ENCODE results near the gene RPS27A. TPM values are rescaled to one million over a fixed set of nuclear protein-coding genes. Genes with fewer than 3 reads are reported as not detected.
A peak's percentile ranks its signal among the peaks of the same experiment; 100 is the strongest.
"Not testable (repeated sequence)": the region's sequence is repeated elsewhere in the genome, so short reads cannot be mapped to it uniquely, and the experiment has no call there.

RPS27A gene
- total RNA-seq, result 731 and 867 TPM in 2 replicates

DNA sequence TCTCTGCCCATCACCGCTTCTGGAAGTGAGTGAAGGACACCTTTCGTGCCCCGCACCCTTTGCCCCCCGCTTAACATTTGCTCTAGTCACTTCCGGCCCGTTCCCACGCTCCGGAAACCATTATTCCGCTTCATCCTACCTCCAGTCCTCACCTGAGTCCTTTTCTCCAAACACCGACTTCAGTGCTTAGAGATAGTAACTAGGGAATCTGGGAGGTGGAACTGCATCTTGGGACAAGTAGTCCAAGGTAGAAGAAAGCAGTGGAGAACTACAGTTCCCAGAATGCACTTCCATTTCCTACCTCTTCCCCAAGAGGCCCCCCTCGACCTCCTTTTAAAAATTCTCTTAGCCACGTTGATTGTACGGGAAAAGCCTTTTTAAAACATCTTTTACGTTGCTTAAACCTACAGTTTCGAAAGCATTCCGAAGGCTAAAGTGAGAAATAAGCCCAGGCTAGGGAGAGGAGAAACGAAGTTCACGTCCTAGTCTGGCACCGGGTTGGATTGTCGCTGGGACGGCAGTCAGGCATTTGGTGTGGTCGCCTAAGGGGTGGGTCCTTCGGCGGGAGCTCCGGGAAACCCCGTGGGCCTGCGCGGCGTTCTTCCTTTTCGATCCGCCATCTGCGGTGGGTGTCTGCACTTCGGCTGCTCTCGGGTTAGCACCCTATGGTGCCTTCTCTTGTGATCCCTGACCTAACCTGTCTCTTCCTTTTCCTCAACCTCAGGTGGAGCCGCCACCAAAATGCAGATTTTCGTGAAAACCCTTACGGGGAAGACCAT, at the start of gene RPS27A, which contains the start of gene CLHC1:
TSS of gene RPS27A (plus strand) at position 605 of the 779 bp plus-strand sequence. CDS start at position 742, 137 bp downstream.
TSS of gene CLHC1 (minus strand) at position 210 of the 779 bp plus-strand sequence. CDS start 9,882 bp downstream, outside the sequence.
- DNase-seq (ENCODE audit: low read depth, low spot score), result peak; percentile 96

- not testable (repeated sequence) for DNase-seq (ENCODE audit: low read depth, low spot score)
Observed at GRCh38 chr2:55186837-55187236, 45.7 kb upstream of the RPS27A start.

- not testable (repeated sequence) for DNase-seq (ENCODE audit: low read depth, low spot score)
Observed at GRCh38 chr2:55191888-55192287, 40.6 kb upstream of the RPS27A start.

- no peak for DNase-seq (ENCODE audit: low read depth, low spot score)
Observed at GRCh38 chr2:55196526-55196925, 36.0 kb upstream of the RPS27A start.

DNA sequence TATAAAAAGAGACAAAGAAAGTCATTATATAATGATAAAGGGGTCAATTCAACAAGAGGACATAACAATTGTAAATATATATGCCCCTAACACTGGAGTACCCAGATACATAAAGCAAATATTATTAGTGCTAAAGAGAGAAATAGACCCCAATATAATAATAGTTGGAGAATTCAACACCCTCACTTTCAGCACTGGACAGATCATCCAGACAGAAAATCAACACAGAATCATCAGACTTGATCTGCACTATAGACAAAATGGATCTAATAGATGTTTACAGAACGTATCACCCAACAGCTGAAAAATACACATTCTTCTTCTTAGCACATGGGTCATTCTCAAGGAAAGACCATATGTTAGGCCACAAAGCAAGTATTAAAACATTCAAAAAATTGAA, 32.1 kb upstream of the RPS27A start:
- no peak for DNase-seq (ENCODE audit: low read depth, low spot score)

GRCh38 chr2:55204536-55204935, 28.0 kb upstream of the RPS27A start:
- no peak for DNase-seq (ENCODE audit: low read depth, low spot score)

GRCh38 chr2:55204950-55205349, 27.5 kb upstream of the RPS27A start:
- no peak for DNase-seq (ENCODE audit: low read depth, low spot score)

DNA sequence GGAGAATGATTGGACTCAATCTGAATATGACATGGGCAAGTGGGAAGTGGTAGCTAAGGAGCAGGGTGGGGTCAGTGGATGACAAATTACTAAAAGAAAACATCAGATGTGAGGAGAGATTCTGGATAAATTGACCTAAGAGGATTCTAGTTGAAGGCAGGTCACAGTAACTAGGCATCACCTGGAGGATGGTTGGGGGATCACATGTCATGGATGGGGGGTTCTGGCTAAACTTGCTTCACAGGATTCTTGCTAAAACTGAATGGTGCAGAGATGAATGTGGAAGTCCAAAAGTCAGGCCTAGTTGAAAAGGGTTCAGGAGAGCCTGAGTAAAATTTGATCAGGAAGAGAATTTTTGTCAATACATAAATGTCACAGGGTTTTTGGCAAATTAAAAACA, 18.7 kb upstream of the RPS27A start:
- DNase-seq (ENCODE audit: low read depth, low spot score), result no peak

DNA sequence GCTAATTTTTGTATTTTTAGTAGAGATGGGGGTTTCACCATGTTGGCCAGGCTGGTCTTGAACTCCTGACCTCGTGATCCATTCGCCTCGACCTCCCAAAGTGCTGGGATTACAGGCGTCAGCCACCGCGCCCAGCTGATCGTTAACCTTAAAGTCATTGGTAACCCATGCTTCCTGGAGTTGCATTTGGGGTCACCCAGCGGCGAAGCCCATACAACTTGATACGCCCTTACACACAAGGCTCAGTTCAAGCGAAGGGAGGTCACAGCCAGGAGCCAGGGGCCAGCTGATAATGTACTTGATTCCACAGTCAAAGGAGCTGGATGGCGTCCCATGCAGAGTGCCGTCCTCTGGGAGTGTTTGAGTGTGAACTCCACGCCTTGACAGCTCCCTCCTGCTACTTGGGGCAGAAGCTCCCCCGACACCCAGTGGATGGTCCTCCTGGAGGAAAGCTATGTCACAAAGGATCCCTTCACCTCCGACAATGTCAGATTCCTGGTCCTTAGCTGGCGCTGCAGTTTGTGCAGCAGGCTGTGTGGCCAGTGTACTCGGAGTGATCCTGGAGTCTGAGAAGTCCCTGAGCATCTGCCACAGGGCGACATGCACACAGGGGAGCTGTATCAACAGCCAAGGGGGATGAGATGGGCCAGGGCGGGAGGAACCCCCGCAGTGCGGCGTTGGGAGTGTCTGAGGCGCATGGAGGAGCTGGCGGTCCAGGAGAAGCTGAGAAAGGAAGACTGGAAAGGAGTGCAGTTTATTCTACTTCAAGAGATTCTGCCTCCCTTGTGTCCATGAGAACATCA, 8.3 kb upstream of the RPS27A start:
- DNase-seq (ENCODE audit: low read depth, low spot score), result no peak

- DNase-seq (ENCODE audit: low read depth, low spot score), result no peak
Observed at GRCh38 chr2:55224761-55225261, 7.7 kb upstream of the RPS27A start.

DNA sequence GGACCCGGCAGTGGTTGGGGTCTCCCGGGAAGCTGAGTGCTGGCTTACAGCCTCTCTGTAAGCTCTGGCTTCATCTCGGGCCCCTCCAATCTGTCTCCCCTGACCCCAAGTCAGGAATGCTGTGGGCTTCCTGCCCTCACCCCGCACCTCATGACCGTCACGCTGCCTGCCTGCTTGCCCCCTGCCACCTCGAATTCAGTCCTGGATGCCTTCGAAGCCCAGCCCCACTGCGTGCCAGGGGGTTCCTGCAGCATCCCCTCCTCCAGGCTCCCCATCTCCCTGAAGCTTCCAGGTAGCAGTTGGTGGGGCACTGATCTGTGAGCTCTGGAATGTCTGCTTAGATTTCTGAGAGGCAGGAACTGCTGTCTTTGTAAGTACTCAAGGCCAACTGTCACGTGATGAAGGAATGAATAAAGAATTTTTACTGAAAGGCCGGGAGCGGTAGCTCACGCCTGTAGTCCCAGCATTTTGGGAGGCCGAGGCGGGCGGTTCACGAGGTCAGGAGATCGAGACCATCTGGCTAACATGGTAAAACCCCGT, 6.9 kb upstream of the RPS27A start:
- no peak for DNase-seq (ENCODE audit: low read depth, low spot score)

DNA sequence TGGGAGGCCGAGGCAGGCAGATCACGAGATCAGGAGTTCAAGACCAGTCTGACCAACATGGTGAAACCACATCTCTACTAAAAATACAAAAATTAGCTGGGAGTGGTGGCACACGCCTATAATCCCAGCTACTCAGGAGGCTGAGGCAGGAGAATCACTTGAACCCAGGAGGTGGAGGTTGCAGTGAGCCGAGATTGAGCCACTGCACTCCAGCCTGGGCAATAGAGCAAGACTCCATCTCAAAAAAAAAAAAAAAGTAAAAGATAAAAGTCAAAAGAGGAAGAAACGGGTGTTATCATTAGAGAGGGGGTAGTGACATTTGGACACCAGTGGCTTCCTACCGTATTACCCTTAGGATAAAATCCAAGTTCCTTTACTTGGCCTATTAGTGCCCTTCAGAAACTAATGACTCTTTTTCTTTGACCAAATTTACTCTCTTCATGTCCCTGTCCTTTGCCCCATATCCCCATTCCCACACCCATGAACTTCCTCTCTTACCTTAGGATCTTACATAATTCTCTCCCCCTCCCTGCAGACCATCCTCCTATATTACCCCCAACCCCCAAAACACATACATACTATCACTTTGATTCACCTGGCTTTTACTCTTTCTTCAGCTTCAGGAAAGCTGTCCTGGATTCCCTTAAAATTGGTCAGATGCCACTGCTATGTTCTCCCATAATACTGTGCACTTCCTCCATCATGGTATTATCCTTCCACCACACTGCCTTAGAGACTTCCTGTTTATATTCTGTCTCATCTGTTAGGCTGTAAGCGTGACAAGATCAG, 4.9 kb upstream of the RPS27A start:
- peak; percentile 20 for DNase-seq (ENCODE audit: low read depth, low spot score)

DNA sequence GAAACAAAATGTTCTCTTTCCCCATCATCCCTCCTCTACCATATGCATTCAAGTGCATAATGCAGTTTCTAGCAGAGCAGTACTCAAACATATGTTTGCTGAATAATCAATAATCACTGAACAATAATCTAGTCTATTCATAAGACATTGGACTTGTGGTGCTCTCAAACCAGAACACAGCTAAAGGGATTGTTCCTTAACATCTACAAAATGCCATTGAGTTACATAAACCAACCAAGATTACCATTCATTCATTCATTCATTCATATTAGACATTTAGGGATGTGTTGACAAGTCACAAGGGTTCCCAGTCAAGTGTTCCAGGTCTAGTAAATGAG, 4.3 kb upstream of the RPS27A start:
- no peak for DNase-seq (ENCODE audit: low read depth, low spot score)

DNA sequence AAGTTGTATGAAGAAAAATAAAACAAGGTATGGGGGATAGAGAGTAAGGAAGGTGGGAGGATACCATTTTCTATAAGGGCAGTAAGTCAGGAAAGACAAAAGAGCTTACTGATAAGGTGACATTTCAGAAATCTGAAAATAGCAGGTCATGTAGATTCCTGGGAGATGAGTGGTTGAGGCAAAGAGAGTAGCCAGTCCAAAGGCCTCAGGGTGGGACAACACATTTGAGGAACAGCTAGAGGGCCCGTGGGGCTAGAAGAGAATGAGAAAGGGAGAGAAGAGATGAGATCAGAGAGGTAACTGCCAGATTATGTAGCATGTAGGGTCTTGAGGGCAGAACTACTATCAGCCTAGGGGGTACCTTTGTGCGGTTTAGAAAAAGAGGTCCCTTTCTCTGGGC, 3.3 kb upstream of the RPS27A start:
- DNase-seq (ENCODE audit: low read depth, low spot score), result no peak

GRCh38 chr2:55230551-55230950, 1.9 kb upstream of the RPS27A start:
- no peak for DNase-seq (ENCODE audit: low read depth, low spot score)

GRCh38 chr2:55231546-55232083, 873 bp upstream of the RPS27A start:
- no peak for DNase-seq (ENCODE audit: low read depth, low spot score)

GRCh38 chr2:55232863-55233657, 572 bp downstream of the RPS27A start:
- no peak for DNase-seq (ENCODE audit: low read depth, low spot score)

- no peak for DNase-seq (ENCODE audit: low read depth, low spot score)
Observed at GRCh38 chr2:55233658-55233940, 1.1 kb downstream of the RPS27A start.

- DNase-seq (ENCODE audit: low read depth, low spot score), result no peak
Observed at GRCh38 chr2:55235724-55236538, 3.4 kb downstream of the RPS27A start.

Measured in pulmonary artery endothelial cell (primary cell).